Measurements from ENCODE around the gene NACC1. TPM values are rescaled to one million over a fixed set of nuclear protein-coding genes. Genes with fewer than 3 reads are reported as not detected.

NACC1 gene
- total RNA-seq: 27.7 and 38.6 TPM in 2 replicates

DNA sequence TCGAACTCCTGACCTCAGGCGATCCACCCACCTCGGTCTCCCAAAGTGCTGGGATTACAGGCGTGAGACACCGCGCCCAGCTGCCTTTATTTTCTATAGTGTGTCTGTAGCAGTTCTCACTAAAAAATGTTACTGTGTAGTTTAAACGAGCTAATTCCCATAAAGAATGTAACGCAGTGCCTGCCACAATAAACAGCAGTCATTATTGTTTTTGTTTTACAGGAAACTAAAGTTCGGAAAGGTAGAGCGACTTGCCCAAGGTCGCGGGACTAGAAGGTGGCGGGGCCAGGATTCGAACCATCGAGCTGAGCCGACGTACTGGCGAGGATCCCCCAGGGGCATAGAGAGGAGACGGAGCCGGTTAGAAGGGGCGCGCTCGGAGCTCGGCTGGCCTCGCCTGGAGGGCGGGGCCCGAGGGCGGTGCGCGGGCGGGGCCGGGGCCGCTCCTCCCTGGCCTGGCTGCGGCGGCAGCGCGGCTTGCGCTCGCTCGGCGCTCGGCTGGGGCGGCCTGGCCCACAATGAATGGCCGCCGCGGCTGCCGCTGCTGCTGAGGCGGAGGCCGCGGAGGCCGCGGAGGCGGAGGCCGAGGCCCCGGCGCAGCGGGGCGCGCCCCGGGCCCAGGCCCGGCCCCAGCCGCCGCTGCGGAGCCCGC, at the start of gene NACC1:
Gene NACC1, plus strand, starts transcription at position 493 of the 652 bp plus-strand sequence. CDS start 16,944 bp downstream, outside the sequence.

DNA sequence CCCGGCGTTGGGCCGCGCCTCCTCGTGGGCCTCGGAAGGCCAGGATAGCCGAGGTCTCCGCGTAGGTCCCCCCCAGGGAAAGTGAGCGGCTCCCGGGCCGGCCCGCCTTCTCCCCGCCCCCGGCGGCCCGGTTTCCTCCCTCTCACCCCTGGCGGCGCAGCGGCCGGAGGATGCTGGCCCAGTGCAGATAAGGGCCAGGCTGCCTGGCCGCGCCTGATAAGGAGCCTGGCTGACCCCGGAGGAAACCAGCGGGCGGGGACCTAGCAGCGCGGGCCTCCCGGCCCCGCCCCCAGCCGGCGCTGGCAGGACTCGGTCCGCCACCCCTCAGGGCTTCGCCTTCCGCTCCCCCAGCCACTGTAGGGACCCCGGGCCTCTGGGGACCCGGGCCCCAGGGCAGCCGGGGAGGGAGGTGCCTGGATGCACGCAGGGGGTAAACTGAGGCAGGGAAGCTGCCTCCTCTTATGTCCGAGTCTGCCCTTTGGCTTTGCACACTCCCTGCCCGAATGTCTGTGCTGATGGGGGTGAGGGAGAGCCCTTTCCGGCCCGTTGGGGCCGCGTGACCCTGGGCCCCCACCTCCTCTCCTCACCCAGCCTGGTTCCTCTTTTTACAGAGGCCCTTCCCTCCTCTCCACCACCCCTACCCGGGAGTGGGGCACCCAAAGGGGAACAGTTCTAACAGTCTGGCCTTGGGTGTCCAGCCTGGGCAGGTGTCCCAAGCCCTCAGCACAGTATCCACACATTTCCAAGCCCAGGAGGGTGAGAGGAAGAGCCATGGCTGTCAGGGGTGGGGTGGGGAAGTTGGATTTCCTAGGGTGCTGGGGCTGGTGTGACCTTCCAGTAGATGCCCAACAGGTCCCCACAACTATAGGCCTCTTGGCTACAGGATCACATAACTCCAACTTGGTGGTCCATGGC, 15.1 kb upstream of the NACC1 start, which contains the start of gene LYL1:
Gene LYL1, minus strand, starts transcription at position 193 of the 915 bp plus-strand sequence. CDS start 1,687 bp downstream, outside the sequence.

DNA sequence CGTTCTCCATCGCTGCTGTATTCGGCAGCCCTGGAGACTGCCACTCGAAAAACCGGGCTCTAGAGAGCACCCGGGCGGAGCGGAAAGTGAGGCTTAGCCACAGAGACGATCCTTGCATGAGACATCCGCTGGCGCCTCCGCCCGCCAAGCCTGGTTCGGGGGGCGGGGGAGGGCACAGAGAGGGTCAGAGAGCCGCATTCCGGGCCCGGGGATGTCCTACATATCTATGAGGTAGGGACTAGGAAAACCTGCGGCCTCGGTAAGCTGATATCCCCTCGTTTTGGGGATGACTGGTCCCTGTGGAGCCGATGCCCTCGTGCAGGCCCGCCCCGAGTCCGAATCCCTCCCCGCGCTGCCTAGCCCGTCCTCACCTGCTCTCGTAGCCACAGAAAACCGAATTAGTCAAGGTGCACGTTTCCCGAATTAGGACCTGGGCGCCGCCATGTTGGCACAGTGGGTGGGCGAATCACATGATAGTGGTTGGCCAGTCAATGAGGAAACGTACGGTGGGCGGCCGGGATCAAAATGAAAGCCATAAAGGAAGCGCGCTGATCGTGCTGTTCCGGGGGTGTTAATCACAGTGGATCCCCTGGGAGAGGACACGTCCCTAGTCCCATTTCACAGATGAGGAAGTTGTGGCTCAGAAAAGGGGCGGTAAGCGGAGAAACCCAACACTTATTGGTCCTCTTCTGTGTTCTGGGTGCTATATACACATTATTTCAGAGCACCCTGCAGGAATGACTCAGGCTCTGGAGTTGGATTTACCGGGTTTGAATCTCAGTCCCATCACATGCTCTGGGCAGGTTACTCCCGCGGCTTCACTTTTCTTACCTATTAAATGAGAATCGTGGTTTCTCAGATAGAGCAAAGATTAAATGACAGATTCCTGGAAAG, 1.5 kb upstream of the NACC1 start, which contains the start of gene TRMT1:
Gene TRMT1, minus strand, starts transcription at position 459 of the 894 bp plus-strand sequence. Its CDS starts 341 bp downstream, at position 118.

DNA sequence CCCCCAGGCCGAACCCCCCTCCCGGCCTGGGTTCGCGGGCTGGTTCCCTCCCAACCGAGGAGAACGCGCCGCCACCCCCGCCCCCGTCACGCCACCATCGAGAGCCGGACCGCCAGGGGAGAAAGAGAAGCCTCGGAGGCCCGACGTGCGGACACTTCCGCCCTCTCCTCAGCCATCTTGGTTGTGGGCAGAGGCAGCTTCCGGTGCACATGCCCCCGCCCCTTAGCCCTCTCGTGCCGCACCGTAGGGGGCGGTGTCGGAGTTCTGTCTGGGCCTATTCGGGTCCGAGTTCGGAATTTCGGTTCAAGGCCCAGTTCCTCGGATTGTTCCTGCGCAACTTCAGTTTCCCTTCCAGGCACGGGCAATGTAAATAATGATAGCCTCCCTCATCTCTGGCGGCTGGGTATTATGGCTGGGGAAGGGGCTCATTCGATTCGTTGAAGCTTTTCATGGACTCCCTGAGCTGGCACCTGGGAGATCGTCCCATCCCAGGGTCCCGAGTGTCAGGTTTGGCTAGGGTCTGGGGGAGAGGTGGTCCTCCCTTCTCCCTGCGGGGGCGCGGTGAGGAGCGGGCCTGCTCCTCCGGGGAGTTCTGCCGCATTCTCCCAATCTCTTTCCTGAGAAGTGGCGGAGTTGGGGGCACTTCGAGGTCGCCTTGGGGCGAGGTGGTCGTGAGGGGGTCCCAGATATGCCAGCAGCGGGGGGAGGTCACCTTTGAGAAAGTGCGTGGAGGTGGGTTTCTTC, 32.3 kb downstream of the NACC1 start, which contains the start of the genes IER2 and STX10:
Gene IER2, plus strand, starts transcription at position 225 of the 744 bp plus-strand sequence. CDS start 2,776 bp downstream, outside the sequence.
Gene STX10, minus strand, starts transcription at position 189 of the 744 bp plus-strand sequence. CDS start 202 bp downstream, outside the sequence.

Other genes starting within 250 kb of the NACC1 start
- 30.4 and 35.7 TPM in 2 replicates for gene DNASE2, start 236.8 kb upstream of the NACC1 start, total RNA-seq
- gene KLF1, start 231.1 kb upstream of the NACC1 start, total RNA-seq: 0.09 TPM in 1 of 2 replicates, not detected in the other
- 15.4 and 17.2 TPM in 2 replicates for gene GCDH, start 227.1 kb upstream of the NACC1 start, total RNA-seq
- 0.14 TPM in 1 of 2 replicates, not detected in the other for gene SYCE2, start 199.0 kb upstream of the NACC1 start, total RNA-seq
- gene FARSA, start 184.6 kb upstream of the NACC1 start, total RNA-seq: 42.1 and 52.3 TPM in 2 replicates
- gene CALR, start 179.7 kb upstream of the NACC1 start, total RNA-seq: 2,199 and 2,490 TPM in 2 replicates
- 43.9 and 64.8 TPM in 2 replicates for gene RAD23A, start 172.4 kb upstream of the NACC1 start, total RNA-seq
- 25.8 and 30.0 TPM in 2 replicates for gene GADD45GIP1, start 161.0 kb upstream of the NACC1 start, total RNA-seq
- not detected in 2 replicates for gene DAND5, start 148.7 kb upstream of the NACC1 start, total RNA-seq
- gene NFIX, start 122.8 kb upstream of the NACC1 start, total RNA-seq: 36.8 and 44.9 TPM in 2 replicates
- gene LYL1, start 15.4 kb upstream of the NACC1 start, total RNA-seq: 1.2 and 1.4 TPM in 2 replicates
- 21.9 and 28.4 TPM in 2 replicates for gene TRMT1, start 1.5 kb upstream of the NACC1 start, total RNA-seq
- gene STX10, start 32.1 kb downstream of the NACC1 start, total RNA-seq: 67.1 and 81.0 TPM in 2 replicates
- 6.5 and 11.2 TPM in 2 replicates for gene IER2, start 32.1 kb downstream of the NACC1 start, total RNA-seq